Stimulated activated naive CD8-positive, alpha-beta T cell treated with anti-CD3 and anti-CD28 coated beads, Interleukin-15, Interleukin-2, amounts not matched to agents 100 ng/mL and 50 ng/mL, for 24 hours (primary cell): ENCODE results near the gene HLF.

ENCODE experiments used
- H3K27ac Mint-ChIP-seq: one replicate; pipeline ENCODE4 v1.8.0; 2021; ENCODE audit warnings: mild to moderate bottlenecking, mixed read lengths
- H3K27me3 Mint-ChIP-seq: one replicate; pipeline ENCODE4 v1.8.0; 2021; ENCODE audit warnings: mixed read lengths
- H3K36me3 Mint-ChIP-seq: one replicate; pipeline ENCODE4 v1.8.0; 2021; ENCODE audit warnings: low read depth, mixed read lengths
- H3K4me1 Mint-ChIP-seq: one replicate; pipeline ENCODE4 v1.8.0; 2021; ENCODE audit warnings: low read depth, mixed read lengths
- H3K4me3 Mint-ChIP-seq: one replicate; pipeline ENCODE4 v1.8.0; 2021; ENCODE audit warnings: mild to moderate bottlenecking, mixed read lengths
- H3K9me3 Mint-ChIP-seq: one replicate; pipeline ENCODE4 v1.8.0; 2021; ENCODE audit warnings: mixed read lengths

Gene HLF

GRCh38 chr17:55279203-55279602, 14.4 kb downstream of the HLF start:
- no peak overlapping the region for H3K4me3 Mint-ChIP-seq
- no peaks in the 10 kb centered on the region for H3K36me3 Mint-ChIP-seq
- H3K27ac Mint-ChIP-seq, result no peak overlapping the region
- no peaks in the 10 kb centered on the region for H3K4me1 Mint-ChIP-seq
- no peaks in the 10 kb centered on the region for H3K9me3 Mint-ChIP-seq
- H3K27me3 Mint-ChIP-seq, result peaks cover 13% of the 10 kb centered on the region

- H3K27me3 Mint-ChIP-seq, result peaks cover 7% of the 10 kb centered on the region
- H3K9me3 Mint-ChIP-seq, result no peaks in the 10 kb centered on the region
- no peak overlapping the region for H3K27ac Mint-ChIP-seq
- H3K36me3 Mint-ChIP-seq, result no peaks in the 10 kb centered on the region
- H3K4me1 Mint-ChIP-seq, result no peaks in the 10 kb centered on the region
- no peak overlapping the region for H3K4me3 Mint-ChIP-seq
Observed at GRCh38 chr17:55279788-55280187, 15.0 kb downstream of the HLF start.

- Mint-ChIP-seq H3K27ac (no peak overlapping the region), H3K36me3 (no peaks in the 10 kb centered on the region), H3K4me3 (no peak overlapping the region), H3K27me3 (peaks cover 6% of the 10 kb centered on the region), H3K4me1 (no peaks in the 10 kb centered on the region), H3K9me3 (no peaks in the 10 kb centered on the region)
Observed at GRCh38 chr17:55280212-55280611, 15.5 kb downstream of the HLF start.

DNA sequence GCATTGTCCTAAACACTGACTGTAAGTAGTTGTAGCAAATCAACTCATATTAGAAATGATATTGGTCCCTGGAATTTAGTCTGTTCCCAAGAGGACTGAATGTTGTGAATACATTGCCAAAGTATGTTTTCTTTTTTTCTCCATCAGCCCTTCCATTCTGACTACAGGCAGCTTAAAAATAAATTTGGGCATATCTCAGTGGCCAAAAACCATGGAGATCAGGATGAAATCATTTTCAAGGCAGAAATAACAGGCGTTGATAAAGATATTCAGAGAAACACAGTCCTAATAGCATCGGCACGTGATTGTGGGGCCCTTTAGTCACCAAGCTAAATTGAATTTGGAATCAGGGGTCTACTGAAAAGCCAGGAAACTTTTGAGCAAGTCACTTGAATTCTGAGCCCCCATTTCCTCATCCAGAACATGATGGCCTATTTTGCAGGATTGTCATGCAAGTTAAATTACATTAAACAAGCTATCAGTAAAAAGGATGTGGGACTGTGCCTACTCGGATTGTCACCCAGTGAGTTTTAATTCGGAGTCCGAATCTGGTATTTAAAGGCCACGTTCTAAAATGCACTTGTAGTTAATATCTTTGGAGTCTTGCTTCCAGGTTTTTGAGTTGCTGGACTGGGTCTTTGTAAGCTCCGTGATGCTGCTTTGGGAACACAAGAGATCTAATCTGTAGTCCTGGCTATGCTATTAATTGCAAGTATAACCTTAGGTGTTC, 17.1 kb downstream of the HLF start:
- Mint-ChIP-seq H3K4me3 (no peak overlapping the region), H3K4me1 (no peaks in the 10 kb centered on the region), H3K27me3 (no peaks in the 10 kb centered on the region), H3K9me3 (no peaks in the 10 kb centered on the region), H3K27ac (no peak overlapping the region), H3K36me3 (no peaks in the 10 kb centered on the region)

DNA sequence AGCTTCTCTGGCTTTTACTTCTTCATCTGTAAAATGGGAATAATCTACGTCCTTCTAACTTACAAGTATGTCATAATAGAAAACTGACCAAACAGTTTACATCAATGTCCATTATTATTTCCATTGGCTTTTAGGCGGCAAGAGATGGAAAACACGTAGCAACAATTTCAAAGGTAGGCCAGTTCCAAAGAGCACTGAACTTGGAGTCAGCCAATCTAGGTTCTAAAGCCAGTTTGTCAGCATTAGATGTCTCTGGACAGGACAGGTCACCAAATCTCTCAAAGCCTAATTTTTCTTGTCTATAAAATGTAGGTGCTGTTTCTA, 17.6 kb downstream of the HLF start:
- Mint-ChIP-seq H3K9me3 (no peaks in the 10 kb centered on the region), H3K4me1 (no peaks in the 10 kb centered on the region), H3K27me3 (no peaks in the 10 kb centered on the region), H3K36me3 (no peaks in the 10 kb centered on the region), H3K27ac (no peak overlapping the region), H3K4me3 (no peak overlapping the region)

- Mint-ChIP-seq H3K4me1 (no peaks in the 10 kb centered on the region), H3K36me3 (no peaks in the 10 kb centered on the region), H3K9me3 (no peaks in the 10 kb centered on the region), H3K4me3 (no peak overlapping the region), H3K27me3 (no peaks in the 10 kb centered on the region), H3K27ac (no peak overlapping the region)
Observed at GRCh38 chr17:55282741-55283140, 18.0 kb downstream of the HLF start.

DNA sequence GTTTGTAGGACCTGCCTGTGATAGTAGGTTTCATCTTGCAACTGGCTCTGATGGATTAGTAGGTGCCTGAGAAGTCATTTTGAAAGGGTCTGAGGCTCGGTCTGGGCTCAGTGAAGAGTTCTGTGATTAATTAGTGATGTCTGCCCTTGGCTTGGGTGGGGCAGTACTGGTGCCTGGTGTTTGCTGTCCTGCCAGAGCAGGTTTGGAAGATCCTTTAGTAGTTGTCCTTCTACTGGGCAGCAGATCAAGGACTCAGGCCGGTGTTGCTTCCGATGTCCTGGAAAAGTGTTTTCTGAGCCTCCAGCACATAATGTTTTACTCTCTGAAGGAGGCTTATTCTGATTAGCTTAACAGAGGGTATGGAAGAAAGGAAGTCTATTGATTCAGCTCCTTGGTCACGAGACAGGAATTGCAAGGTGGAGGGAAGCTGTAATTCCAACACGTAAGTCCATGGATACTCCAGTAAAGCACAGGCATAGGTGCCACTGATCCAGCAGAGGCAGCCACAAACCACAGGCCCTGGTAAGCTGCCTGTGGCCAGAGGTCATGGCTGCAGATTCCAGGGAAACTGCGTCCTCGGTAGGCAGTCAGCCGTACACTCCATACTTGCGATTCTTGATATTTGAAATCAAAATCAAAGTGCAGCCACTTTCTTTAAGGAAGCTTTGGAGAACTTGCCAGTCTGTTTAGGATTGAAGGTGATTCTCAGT, 18.7 kb downstream of the HLF start:
- Mint-ChIP-seq H3K36me3 (no peaks in the 10 kb centered on the region), H3K4me1 (no peaks in the 10 kb centered on the region), H3K4me3 (no peak overlapping the region), H3K27me3 (no peaks in the 10 kb centered on the region), H3K27ac (no peak overlapping the region), H3K9me3 (no peaks in the 10 kb centered on the region)

DNA sequence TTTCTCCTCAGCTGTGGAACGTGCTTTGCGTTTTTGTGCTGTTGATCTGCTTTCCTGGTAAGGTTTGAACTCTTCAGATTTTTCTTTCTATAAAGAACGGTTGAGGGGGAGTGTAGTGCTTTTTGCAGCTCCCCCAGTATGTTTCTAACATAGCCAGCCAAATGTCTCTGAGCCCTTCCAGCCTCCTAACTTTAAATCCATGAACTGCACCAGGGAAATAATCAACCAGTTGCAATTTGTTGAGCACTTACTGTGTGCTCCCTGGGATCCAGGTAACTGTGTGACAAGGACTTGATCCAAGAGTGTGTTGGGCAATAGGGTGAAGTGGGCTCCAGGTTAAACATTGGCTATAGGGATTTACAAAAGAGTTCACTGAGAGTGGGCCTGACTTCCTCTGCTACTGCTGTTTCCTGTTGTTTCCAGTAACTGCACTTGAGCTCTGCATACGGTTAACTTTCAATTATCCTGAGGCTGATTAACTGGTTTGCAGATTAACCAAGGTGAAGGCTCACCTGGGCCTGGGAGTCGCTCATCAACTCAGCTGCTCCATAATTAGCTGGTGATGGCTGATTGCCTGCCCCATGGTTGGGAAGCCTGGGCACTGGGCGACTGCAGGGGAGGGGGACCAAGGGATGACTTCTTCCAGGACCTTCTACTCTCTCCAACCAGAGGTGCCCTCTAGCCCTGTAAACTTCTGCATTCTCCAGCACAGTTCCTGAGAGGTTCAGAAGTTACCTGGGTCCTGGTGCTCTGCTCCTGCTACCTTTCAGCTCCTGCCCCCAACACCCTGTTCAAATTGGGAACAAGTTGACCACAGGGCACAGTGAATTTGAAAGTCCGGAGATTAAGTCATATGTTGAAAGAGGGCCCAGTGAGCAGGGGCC, 19.5 kb downstream of the HLF start:
- H3K9me3 Mint-ChIP-seq, result no peaks in the 10 kb centered on the region
- H3K36me3 Mint-ChIP-seq, result no peaks in the 10 kb centered on the region
- H3K4me3 Mint-ChIP-seq, result no peak overlapping the region
- no peaks in the 10 kb centered on the region for H3K27me3 Mint-ChIP-seq
- H3K4me1 Mint-ChIP-seq, result no peaks in the 10 kb centered on the region
- no peak overlapping the region for H3K27ac Mint-ChIP-seq

DNA sequence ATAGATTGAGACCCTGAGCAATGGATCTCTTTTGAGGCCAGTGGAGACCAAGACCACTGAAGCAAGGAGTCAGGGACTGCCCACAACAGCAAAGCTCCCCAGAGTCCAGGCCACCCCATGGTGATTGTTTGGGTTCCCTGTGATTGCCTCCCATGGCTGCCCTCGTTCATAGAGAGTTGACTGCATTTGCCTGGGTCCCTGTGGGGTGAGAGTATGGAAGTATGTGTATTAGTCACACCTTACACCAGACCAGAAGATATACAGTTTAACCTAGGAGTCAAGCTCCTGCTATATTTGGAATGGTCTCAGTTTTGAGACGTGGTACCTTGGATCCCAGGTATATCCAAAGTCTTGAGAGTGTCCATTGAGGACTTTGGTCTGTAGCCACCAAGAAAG, 20.2 kb downstream of the HLF start:
- no peaks in the 10 kb centered on the region for H3K4me1 Mint-ChIP-seq
- H3K36me3 Mint-ChIP-seq, result no peaks in the 10 kb centered on the region
- H3K27ac Mint-ChIP-seq, result no peak overlapping the region
- H3K27me3 Mint-ChIP-seq, result no peaks in the 10 kb centered on the region
- H3K4me3 Mint-ChIP-seq, result no peak overlapping the region
- H3K9me3 Mint-ChIP-seq, result no peaks in the 10 kb centered on the region

- H3K9me3 Mint-ChIP-seq, result no peaks in the 10 kb centered on the region
- H3K27ac Mint-ChIP-seq, result no peak overlapping the region
- no peak overlapping the region for H3K4me3 Mint-ChIP-seq
- H3K27me3 Mint-ChIP-seq, result no peaks in the 10 kb centered on the region
- H3K4me1 Mint-ChIP-seq, result no peaks in the 10 kb centered on the region
- no peaks in the 10 kb centered on the region for H3K36me3 Mint-ChIP-seq
Observed at GRCh38 chr17:55285340-55286301, 20.9 kb downstream of the HLF start.

GRCh38 chr17:55286681-55287589, 22.2 kb downstream of the HLF start:
- no peaks in the 10 kb centered on the region for H3K9me3 Mint-ChIP-seq

DNA sequence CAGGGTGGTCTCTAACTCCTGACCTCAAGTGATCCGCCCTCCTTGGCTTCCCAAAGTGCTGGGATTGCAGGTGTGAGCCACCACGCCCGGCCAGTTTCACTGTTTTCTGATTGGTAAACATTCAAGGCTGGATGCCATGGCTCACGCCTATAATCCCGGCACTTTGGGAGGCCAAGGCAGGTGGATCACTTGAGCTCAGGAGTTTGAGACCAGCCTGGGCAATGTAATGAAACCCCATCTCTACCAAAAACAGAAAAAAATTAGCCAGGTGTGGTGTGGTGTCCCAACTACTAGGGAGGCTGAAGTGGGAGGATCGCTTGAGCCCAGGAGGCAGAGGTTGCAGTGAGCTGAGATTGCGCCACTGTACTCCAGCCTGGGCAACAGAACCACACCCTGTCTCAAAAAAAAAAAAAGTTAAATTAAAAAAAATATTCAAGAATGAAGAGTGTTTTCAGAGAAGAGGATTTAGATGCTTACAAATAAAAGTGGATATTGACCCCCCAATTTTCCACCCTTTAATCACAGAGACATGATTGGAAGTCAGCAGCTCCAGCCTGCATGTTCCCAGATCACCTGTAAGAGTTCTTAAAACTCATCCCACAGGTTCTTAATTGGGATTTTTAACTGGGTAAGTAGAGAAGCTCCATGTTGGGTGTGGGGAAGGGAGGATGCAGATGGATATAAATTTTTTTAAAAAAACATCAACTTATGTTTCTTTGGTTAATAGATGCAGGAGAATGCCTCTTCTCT, 23.8 kb downstream of the HLF start:
- no peaks in the 10 kb centered on the region for H3K9me3 Mint-ChIP-seq
- H3K4me3 Mint-ChIP-seq, result no peak overlapping the region

More at GRCh38 chr17:55286681-55287589, 22.2 kb downstream of the HLF start:
- no peaks in the 10 kb centered on the region for H3K4me1 Mint-ChIP-seq
- H3K27ac Mint-ChIP-seq, result no peak overlapping the region
- H3K36me3 Mint-ChIP-seq, result no peaks in the 10 kb centered on the region
- H3K4me3 Mint-ChIP-seq, result no peak overlapping the region
- no peaks in the 10 kb centered on the region for H3K27me3 Mint-ChIP-seq

DNA sequence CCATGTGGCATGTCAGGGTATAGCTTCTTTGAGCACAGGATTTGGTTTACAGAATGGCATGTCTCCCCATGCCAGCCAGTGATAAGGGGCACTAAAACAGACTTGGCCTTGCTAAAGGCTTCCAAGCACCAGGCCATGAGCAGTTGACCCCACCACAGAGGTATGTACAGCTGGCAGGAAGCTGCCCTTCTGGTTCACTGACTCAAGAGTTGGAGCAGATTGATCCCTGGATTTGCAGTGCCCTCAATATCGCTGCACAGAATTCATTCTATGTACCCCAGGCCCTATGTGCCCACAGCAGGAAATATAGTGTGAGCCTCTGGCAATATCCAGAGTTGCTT, 24.3 kb downstream of the HLF start:
- H3K4me3 Mint-ChIP-seq, result no peak overlapping the region
- H3K27ac Mint-ChIP-seq, result no peak overlapping the region
- H3K27me3 Mint-ChIP-seq, result peaks cover 4% of the 10 kb centered on the region

More for the DNA sequence above, 23.8 kb downstream of the HLF start:
- no peaks in the 10 kb centered on the region for H3K4me1 Mint-ChIP-seq
- H3K27me3 Mint-ChIP-seq, result peaks cover 4% of the 10 kb centered on the region
- H3K36me3 Mint-ChIP-seq, result no peaks in the 10 kb centered on the region
- H3K27ac Mint-ChIP-seq, result no peak overlapping the region

More for the DNA sequence above, 24.3 kb downstream of the HLF start:
- Mint-ChIP-seq H3K9me3 (no peaks in the 10 kb centered on the region), H3K36me3 (no peaks in the 10 kb centered on the region), H3K4me1 (no peaks in the 10 kb centered on the region)
